IPS DF 6.9 (cell line): ENCODE measurements around the gene CALM3.
A peak's percentile ranks its signal among the peaks of the same experiment; 100 is the strongest.

ENCODE experiments used
- DNase-seq: peaks from one replicate; pipeline ENCODE4 v3.0.0-alpha.2; 2013; ENCODE audit warnings: low read depth, low spot score
- H3K27ac ChIP-seq: one replicate; pipeline ENCODE4 v1.5.1; 2013; ENCODE audit warnings: low read length, control low read depth
- H3K27me3 ChIP-seq: 2 replicates; pipeline ENCODE4 v1.6.1; 2013; ENCODE audit warnings: mild to moderate bottlenecking, low read length; ENCODE audit not compliant: control insufficient read depth, insufficient read depth
- H3K36me3 ChIP-seq: 2 replicates; pipeline ENCODE4 v1.6.1; 2013; ENCODE audit warnings: low read length; ENCODE audit not compliant: control insufficient read depth, insufficient read depth
- H3K4me1 ChIP-seq: 2 replicates; pipeline ENCODE4 v1.6.1; 2013; ENCODE audit warnings: low read length; ENCODE audit not compliant: control insufficient read depth, insufficient read depth
- H3K4me3 ChIP-seq: 2 replicates; pipeline ENCODE4 v1.5.1; 2013; ENCODE audit warnings: mild to moderate bottlenecking, low read length
- H3K9me3 ChIP-seq: 2 replicates; pipeline ENCODE4 v1.6.1; 2013; ENCODE audit warnings: low read length, inconsistent platforms; ENCODE audit not compliant: control insufficient read depth, insufficient read depth
- WGBS: extraction: QIAGEN DNeasy Blood & Tissue Kit; methylation state at CpG from one replicate; pipeline ENCODE4 v1.1.7; 2013; ENCODE audit warnings: mixed read lengths, missing lambda C conversion rate; ENCODE audit not compliant: insufficient read length, insufficient coverage; 5-methylcytosine and 5-hydroxymethylcytosine counted together

CALM3 gene

DNA sequence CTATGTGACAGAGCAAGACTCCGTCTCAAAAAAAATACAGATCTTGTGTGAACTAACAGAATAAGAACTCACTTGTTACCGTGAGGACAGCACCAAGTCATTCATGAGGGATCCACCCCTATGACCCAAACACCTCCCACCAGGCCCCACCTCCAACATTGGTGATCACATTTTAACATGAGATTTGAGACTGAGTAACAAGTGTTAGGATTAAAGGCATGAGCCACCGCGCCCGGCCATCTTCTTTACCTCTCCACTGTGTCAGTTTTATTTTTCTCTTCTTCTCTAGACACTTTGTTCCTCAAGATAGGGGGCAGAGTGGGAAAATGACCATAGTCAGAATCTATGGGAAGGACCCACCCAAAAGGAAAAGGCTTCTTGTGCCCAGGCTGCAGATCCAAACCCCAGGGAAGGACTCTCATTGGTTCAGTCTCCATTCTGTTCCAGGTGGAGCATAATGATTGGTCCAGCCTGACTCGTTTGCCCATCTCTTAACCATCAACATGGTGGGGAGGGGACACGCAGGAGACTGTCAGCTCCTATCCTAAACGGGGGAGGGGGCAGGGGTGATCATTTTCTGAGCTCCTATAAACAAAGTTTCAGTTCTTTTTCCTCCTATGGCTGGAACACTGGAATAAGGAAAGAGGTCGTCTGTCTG is 1.3 kb upstream of the CALM3 start:
- peaks cover 3% of the 10 kb centered on the region for H3K4me1 ChIP-seq
- no peaks in the 10 kb centered on the region for H3K9me3 ChIP-seq
- H3K4me3 ChIP-seq = no peak overlapping the region; the same call in 1 of the 2 replicates
- H3K27me3 ChIP-seq = no peaks in the 10 kb centered on the region
- WGBS = no CpG with 5 or more reads among the region's 9 CpGs
- DNase-seq = no peak
- H3K27ac ChIP-seq = no peak overlapping the region
- no peaks in the 10 kb centered on the region for H3K36me3 ChIP-seq

DNA sequence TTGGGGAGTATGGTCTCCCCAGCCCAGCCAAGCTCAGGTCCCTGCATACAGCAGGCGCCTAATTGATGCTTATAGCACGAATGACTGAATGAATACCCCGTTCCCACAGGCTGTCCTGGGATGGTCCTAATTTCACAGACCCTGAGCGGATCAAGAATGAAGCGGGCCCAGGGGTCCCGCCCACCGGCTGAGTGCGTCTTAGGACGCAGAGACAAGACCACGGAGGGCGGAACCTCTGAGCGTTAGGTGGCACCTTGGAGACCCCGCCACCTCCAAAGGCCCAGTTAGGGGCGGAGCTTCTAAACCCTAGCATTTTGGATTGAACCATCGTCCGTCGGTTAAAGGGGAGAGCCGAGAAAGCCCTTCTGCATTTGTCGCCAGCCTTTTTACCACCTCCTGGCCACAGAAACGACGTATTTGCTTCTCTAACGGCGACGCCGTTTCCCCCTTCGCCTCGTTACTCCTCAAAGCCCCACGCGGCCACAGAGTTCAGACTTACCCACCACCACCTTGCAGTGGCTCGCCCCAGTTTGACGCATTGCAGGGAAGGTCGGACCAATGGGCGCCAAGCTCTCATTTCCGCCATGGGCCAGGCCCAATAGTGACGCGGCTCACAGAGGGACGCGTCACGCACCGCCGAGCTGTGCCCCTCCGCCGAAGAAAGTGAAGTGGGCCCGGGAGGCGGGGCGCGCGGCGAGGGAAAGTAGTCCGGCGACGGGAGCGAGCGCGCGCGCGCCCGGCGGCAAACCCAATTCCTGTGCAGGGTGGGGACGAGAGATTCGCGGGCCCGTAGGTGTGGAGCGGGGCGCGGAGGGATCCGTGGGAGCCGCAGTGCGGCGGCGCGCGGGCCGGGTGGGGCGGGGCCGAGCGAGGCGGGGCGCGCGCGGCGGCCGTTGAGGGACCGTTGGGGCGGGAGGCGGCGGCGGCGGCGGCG is 479 bp upstream of the CALM3 start:
- no peaks in the 10 kb centered on the region for H3K9me3 ChIP-seq
- H3K27me3 ChIP-seq = no peaks in the 10 kb centered on the region
- H3K27ac ChIP-seq = no peak overlapping the region
- H3K4me3 ChIP-seq = peak overlapping the region; percentile 53; the same call in 1 of the 2 replicates
- H3K4me1 ChIP-seq = peaks cover 3% of the 10 kb centered on the region
- no CpG with 5 or more reads among the region's 93 CpGs for WGBS
- peak; percentile 80 for DNase-seq
- no peaks in the 10 kb centered on the region for H3K36me3 ChIP-seq

DNA sequence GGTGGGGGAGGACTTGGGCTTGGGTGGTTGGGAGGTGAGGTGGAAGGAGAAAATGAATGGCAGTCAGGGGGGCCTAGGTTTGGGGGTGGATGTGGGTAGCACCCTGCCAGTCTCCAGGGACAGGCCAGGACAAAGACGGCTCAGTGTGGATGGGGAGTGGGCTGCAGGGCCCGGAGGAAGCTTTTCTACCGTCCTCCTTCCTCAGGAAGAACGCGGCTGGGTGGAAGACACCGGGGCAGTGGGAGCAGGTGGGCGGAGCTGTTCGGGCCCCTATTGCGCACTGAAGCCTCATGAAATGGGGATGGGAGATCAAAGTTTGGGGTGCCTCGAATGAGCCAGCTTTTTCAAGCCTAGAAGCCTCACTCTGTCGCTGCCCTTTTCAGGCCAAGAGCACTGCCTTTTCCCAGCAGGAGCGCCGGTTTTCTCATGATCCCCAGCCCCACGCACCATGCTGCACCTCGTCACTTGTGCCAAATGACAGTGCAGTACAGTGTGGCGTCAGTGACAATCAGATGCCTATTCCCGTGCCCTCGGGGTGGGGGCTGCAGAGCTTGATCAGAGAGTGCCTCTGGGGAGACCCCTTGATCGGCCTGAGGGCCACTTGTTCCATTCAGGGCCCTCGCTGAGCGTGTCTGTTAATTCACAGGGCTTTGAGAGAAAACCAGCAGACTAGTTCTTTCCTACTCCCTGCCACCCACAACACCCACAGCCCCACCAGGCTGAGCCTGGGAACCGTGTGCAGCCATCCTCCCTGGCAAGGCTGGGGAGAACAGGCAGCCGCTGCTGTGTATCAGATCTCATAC is 1.5 kb downstream of the CALM3 start:
- Histone ChIP-seq H3K36me3 (peaks cover 11% of the 10 kb centered on the region), H3K27me3 (no peaks in the 10 kb centered on the region), H3K4me3 (peak overlapping the region; percentile 53; the same call in 1 of the 2 replicates), H3K27ac (no peak overlapping the region), H3K4me1 (peaks cover 3% of the 10 kb centered on the region), H3K9me3 (no peaks in the 10 kb centered on the region)
- no peak for DNase-seq
- WGBS = no CpG with 5 or more reads among the region's 23 CpGs

DNA sequence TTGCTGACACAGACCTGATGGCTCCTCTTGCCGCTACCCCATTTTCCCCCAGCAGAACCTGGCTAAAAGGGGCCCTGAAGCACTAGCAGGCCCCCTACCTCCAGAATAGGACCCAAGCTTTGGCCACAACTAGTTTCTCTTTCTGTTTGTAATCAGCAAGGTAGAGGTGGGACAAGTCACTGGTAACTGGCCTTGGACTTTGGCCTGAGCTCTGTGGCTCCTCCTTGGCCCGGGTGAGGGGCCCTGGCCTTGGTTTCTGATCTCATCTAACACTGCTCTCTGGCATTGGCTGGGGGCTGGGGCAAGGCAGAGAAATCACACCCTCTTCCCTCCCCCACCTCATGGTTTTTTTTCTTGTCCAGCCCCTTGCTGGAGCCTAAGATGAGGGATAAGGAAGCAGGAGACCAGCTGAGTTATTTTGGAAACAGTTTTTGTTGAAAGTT is 2.1 kb downstream of the CALM3 start:
- H3K27me3 ChIP-seq = no peaks in the 10 kb centered on the region
- peaks cover 13% of the 10 kb centered on the region for H3K36me3 ChIP-seq
- no peak overlapping the region for H3K27ac ChIP-seq
- H3K9me3 ChIP-seq = no peaks in the 10 kb centered on the region
- no peak for DNase-seq
- peaks cover 3% of the 10 kb centered on the region for H3K4me1 ChIP-seq
- no CpG with 5 or more reads among the region's 2 CpGs for WGBS
- no peak overlapping the region for H3K4me3 ChIP-seq

DNA sequence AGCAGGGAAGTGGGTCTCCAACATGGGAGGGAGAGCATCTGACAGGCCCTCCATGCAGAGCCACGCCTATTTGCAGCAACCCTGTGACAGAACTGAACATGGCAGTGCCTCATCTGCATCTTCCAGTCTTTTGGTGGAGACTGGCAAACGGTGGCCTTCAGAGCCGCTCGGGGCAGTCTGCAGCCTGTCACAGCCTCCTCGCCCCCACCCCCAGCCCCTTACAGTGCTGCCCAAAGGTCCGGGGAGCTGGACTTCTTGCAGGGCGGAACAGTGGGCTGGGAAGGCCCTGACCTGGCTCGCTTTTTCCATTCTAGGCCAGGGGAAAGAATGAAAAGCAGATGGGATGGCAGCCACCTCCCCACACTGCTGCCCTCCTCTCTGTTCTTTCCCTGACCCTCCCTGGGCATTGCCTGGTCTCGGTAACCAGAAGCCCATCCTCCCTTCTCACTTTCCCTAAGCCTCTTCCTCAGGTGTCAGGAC is 2.7 kb downstream of the CALM3 start:
- no peak for DNase-seq
- Histone ChIP-seq H3K4me3 (no peak overlapping the region), H3K9me3 (no peaks in the 10 kb centered on the region), H3K27ac (no peak overlapping the region), H3K36me3 (peaks cover 19% of the 10 kb centered on the region), H3K4me1 (peaks cover 3% of the 10 kb centered on the region), H3K27me3 (no peaks in the 10 kb centered on the region)
- no CpG with 5 or more reads among the region's 9 CpGs for WGBS

DNA sequence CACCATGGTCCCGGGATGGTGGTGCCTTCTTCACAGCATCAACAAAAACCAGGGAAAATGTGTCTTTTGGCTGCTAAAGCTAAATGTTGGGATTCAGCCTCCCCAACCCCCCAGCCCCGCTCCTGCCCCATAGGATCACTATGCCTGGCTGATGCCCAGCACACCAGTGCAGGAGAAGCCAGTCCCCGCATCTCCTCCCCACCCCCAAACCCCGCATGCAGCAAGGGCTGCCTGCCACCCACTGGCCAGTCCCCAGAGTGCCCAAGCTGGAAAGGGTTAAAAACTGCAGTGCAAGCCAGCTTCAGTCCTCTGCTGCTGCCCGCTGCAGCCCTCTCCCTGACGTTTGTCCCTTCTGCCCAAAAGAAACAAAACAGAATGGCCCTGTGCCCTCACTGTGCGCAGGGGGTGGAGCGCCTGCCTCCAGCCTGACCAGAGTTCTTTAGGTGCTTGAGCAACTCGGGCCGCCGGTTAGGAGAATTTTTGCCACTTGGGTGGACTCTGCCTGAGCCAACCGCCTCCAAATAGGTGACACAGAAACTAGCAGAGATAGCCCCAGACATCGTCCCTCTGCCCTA is 3.7 kb downstream of the CALM3 start:
- no peak for DNase-seq
- no peak overlapping the region for H3K4me3 ChIP-seq
- H3K27ac ChIP-seq = no peak overlapping the region
- peaks cover 3% of the 10 kb centered on the region for H3K4me1 ChIP-seq
- no CpG with 5 or more reads among the region's 13 CpGs for WGBS
- H3K9me3 ChIP-seq = no peaks in the 10 kb centered on the region
- H3K36me3 ChIP-seq = peaks cover 27% of the 10 kb centered on the region
- H3K27me3 ChIP-seq = no peaks in the 10 kb centered on the region

DNA sequence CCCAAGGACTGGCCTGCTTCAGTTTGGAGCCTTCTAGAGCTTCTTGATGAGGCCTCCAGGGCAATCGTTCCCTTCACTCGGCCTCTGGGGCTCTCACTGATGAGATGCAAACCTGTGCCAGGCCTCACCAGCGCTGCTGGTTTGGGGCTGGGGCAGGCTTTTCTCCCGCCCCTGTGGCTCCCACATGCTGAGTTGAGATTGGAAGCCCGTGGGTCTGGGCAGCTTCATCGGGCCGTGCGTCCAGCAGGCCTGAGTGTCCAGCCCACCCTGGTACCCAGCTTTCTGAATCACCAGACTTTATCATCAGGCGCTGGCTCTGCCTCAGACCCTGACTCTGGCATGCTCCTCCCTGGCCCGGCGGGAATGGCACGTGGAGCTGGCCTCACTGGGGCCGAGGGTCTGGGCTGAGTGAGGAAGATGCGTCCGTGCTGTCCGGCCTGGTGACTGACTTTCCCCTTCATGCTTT is 4.3 kb downstream of the CALM3 start:
- Histone ChIP-seq H3K4me3 (no peak overlapping the region), H3K4me1 (peaks cover 3% of the 10 kb centered on the region), H3K36me3 (peaks cover 30% of the 10 kb centered on the region), H3K9me3 (no peaks in the 10 kb centered on the region), H3K27me3 (no peaks in the 10 kb centered on the region), H3K27ac (no peak overlapping the region)
- DNase-seq = no peak
- WGBS = no CpG with 5 or more reads among the region's 16 CpGs

DNA sequence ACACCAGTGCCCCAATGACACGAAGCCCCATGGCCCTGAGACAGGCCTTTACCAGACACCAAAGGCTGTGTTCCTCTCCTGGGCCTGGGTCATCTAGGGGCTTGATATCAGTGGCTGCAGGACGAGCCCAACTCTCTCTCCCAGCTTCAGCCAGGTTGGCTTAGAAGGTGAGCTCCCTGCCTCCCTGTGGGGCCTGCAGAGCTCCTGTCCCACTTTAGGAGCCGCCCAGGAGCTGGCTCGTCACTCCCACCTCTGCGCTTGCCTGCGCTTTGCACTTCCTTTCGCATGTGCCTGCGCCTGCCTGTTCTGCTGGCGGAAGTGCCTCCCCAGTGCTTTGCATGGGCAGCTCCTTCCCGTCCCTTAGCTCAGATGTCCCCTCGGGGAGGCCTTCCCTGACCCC is 4.9 kb downstream of the CALM3 start:
- no peak for DNase-seq
- peaks cover 3% of the 10 kb centered on the region for H3K4me1 ChIP-seq
- no peak overlapping the region for H3K27ac ChIP-seq
- H3K4me3 ChIP-seq = no peak overlapping the region
- no peaks in the 10 kb centered on the region for H3K27me3 ChIP-seq
- H3K9me3 ChIP-seq = no peaks in the 10 kb centered on the region
- H3K36me3 ChIP-seq = peaks cover 30% of the 10 kb centered on the region
- no CpG with 5 or more reads among the region's 11 CpGs for WGBS

DNA sequence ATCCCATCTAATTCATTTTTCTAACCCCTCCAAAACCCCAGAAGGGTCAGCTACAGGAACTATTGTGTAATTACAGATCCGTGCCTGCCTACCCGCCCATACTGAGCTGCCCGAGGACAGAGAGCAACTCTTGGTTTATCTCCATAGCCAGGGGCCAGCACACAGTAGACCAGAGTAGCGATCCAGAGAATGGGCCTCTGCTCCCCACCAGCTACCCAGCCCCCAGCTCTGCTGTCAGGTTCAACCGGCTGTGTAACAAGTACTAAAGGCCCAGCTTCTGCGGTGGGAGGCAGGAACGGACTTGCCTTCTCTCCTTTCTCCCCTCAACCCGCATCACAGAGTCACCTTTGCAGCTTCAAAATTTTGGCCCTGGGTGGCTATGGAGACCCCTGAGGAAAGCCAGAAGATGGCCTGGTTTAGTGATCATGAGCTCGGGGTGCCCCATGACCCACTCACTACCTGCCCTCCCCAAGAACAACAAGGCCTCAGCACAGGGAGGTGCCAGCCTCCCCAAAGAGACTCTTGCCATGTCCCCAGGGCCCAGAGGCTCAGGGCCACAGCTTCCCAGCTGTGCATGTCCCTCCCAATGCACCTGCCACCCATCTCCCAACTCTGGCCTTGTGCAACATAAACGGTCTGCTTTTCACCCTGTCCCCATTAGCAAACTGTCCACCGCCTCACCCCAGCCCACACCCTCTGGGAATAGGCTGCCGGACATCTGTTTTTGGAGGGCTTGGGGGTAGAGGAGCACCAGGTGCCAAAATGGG is 5.7 kb downstream of the CALM3 start:
- no peaks in the 10 kb centered on the region for H3K9me3 ChIP-seq

More for the DNA sequence above, 5.7 kb downstream of the CALM3 start:
- no peaks in the 10 kb centered on the region for H3K27me3 ChIP-seq
- H3K27ac ChIP-seq = no peak overlapping the region
- WGBS = no CpG with 5 or more reads among the region's 12 CpGs
- peaks cover 3% of the 10 kb centered on the region for H3K4me1 ChIP-seq
- no peak for DNase-seq
- no peak overlapping the region for H3K4me3 ChIP-seq
- peaks cover 30% of the 10 kb centered on the region for H3K36me3 ChIP-seq
